HCT116 (cell line): ENCODE measurements around the gene SLC12A3. TPM values are rescaled to one million over a fixed set of nuclear protein-coding genes. Genes with fewer than 3 reads are reported as not detected.

Source experiments
- ATAC-seq: fragments of 200-7000 bp; cut with Tn5 transposase; 2 replicates; pipeline ENCODE4 v1.9.1; 2020; ENCODE audit warnings: mild to moderate bottlenecking, moderate library complexity
- BruUV-seq: library from RNA; stranded (reverse); fragments of 400-500 nt; replicated peaks from 2 replicates; lab custom pipeline; 2021; lab: Mats Ljungman, UMichigan
- CTCF ChIA-PET: fragments of 300-600 bp; sonication (Branson Sonifier 250); formaldehyde crosslinking; loops from one replicate; lab custom pipeline; 2021; ENCODE audit warnings: antibody characterized with exemption; lab: Charles Lee
- POLR2A ChIA-PET: fragments of 300-600, 350-600 bp; sonication (Branson Sonifier 250); formaldehyde crosslinking; loops from one replicate; lab custom pipeline; 2021; ENCODE audit warnings: antibody characterized with exemption; lab: Charles Lee
- RAD21 ChIA-PET, 2 experiments: fragments of 300-600 bp; sonication (Branson Sonifier 250); formaldehyde crosslinking; loops; one replicate each; lab custom pipeline; 2023; ENCODE audit warnings: low total read pairs in 2 of 2; ENCODE audit not compliant: uncharacterized antibody in 2 of 2, unreplicated experiment in 2 of 2, low non-redundant PET in 1 of 2; lab: Charles Lee
- DNase-seq: peaks from one replicate; pipeline ENCODE4 v3.0.0-alpha.2; 2010; ENCODE audit warnings: low read depth, low spot score
- H2AFZ ChIP-seq: fragments of 200-600 bp; shearing (Covaris generic), sonication (generic); 2 replicates; pipeline ENCODE4 v1.6.1; 2017; ENCODE audit warnings: low read depth, mixed run types, mixed read lengths, antibody characterized with exemption, low read length; ENCODE audit not compliant: poor library complexity, severe bottlenecking
- H3K27ac ChIP-seq: 2 replicates; pipeline ENCODE4 v1.5.1; 2012; ENCODE audit warnings: low read depth, low read length
- H3K27me3 ChIP-seq: fragments of 200-600 bp; sonication (generic); 2 replicates; pipeline ENCODE4 v1.6.1; 2016; ENCODE audit warnings: mixed run types, low read length, mixed read lengths; ENCODE audit not compliant: insufficient read depth
- H3K36me3 ChIP-seq, 2 experiments: fragments of 200-500 bp in 1 of 2; fragments of 200-600 bp in 1 of 2; sonication (Bioruptor generic) in 1 of 2; sonication (generic) in 1 of 2; 2 replicates each; pipeline versions ENCODE4 v1.5.1 to v1.6.1; 2014 to 2016; ENCODE audit warnings: low read length in 2 of 2, inconsistent platforms in 1 of 2, mixed read lengths in 1 of 2, mixed run types in 1 of 2; ENCODE audit not compliant: insufficient read depth in 2 of 2, control insufficient read depth in 1 of 2
- H3K4me1 ChIP-seq, 2 experiments: fragments of 200-600 bp in 1 of 2; sonication (generic) in 1 of 2; 2 replicates each; pipeline versions ENCODE4 v1.5.1 to v1.6.1; 2012 to 2017; ENCODE audit warnings: low read length in 2 of 2, inconsistent platforms in 1 of 2, mild to moderate bottlenecking in 1 of 2, mixed read lengths in 1 of 2, mixed run types in 1 of 2, moderate library complexity in 1 of 2; ENCODE audit not compliant: insufficient read depth in 2 of 2, control insufficient read depth in 1 of 2
- H3K4me2 ChIP-seq: fragments of 200-600 bp; sonication (generic); 2 replicates; pipeline ENCODE4 v1.6.1; 2017; ENCODE audit warnings: mixed run types, low read length, mixed read lengths
- H3K4me3 ChIP-seq, 2 experiments: fragments of 200-600 bp in 1 of 2; sonication (generic) in 1 of 2; replicated peaks in 1 of 2; 2 replicates each; pipeline ENCODE4 v1.5.1; 2011 to 2016; ENCODE audit warnings: low read length in 2 of 2, control low read depth in 1 of 2, low read depth in 1 of 2, mild to moderate bottlenecking in 1 of 2, mixed read lengths in 1 of 2, mixed run types in 1 of 2
- H3K79me2 ChIP-seq: fragments of 200-600 bp; sonication (generic); 2 replicates; pipeline ENCODE4 v1.6.1; 2017; ENCODE audit warnings: mild to moderate bottlenecking, mixed run types, low read length, moderate library complexity, mixed read lengths; ENCODE audit not compliant: insufficient read depth
- H3K9ac ChIP-seq: fragments of 200-600 bp; sonication (generic); 2 replicates; pipeline ENCODE4 v1.6.1; 2016; ENCODE audit warnings: low read length, mixed read lengths
- H3K9me2 ChIP-seq: fragments of 200-600 bp; sonication (generic), shearing (Covaris generic); 2 replicates; pipeline ENCODE4 v1.6.1; 2017; ENCODE audit warnings: mixed run types, mild to moderate bottlenecking, moderate library complexity; ENCODE audit not compliant: insufficient read depth
- H3K9me3 ChIP-seq, 2 experiments: fragments of 200-500 bp in 1 of 2; fragments of 200-600 bp in 1 of 2; sonication (Bioruptor generic) in 1 of 2; sonication (generic) in 1 of 2; 2 replicates each; pipeline ENCODE4 v1.6.1; 2014 to 2017; ENCODE audit warnings: low read length in 2 of 2, mixed read lengths in 2 of 2, inconsistent platforms in 1 of 2, low read depth in 1 of 2, mild to moderate bottlenecking in 1 of 2, mixed run types in 1 of 2, moderate library complexity in 1 of 2; ENCODE audit not compliant: control insufficient read depth in 1 of 2, insufficient read depth in 1 of 2
- H4K20me1 ChIP-seq: fragments of 200-600 bp; sonication (generic), shearing (Covaris generic); 2 replicates; pipeline ENCODE4 v1.6.1; 2017; ENCODE audit warnings: mixed run types, mild to moderate bottlenecking, moderate library complexity; ENCODE audit not compliant: insufficient read depth
- CBX3 ChIP-seq: IDR thresholded peaks from 2 replicates; pipeline ENCODE4 v1.6.1; 2012; ENCODE audit warnings: low read depth
- EGR1 ChIP-seq: IDR thresholded peaks from 2 replicates; pipeline ENCODE4 v1.6.1; 2012; ENCODE audit warnings: low read depth
- EZH2phosphoT487 ChIP-seq: fragments of 200-600 bp; IDR thresholded peaks from 2 replicates; pipeline ENCODE4 v1.6.1; 2018; ENCODE audit warnings: antibody characterized with exemption, borderline replicate concordance
- FOSL1 ChIP-seq: IDR thresholded peaks from 2 replicates; pipeline ENCODE4 v1.6.1; 2012; ENCODE audit warnings: low read depth
- JUND ChIP-seq: IDR thresholded peaks from 2 replicates; pipeline ENCODE4 v1.6.1; 2012
- POLR2A ChIP-seq: IDR thresholded peaks from 2 replicates; pipeline ENCODE4 v1.7.0; 2011; ENCODE audit warnings: borderline replicate concordance; ENCODE audit not compliant: insufficient read depth, insufficient read length; ENCODE audit errors: extremely low read depth
- POLR2AphosphoS5 ChIP-seq: IDR thresholded peaks from 2 replicates; pipeline ENCODE4 v1.6.1; 2011; ENCODE audit warnings: mild to moderate bottlenecking, low read depth, low read length, moderate library complexity
- RAD21 ChIP-seq: IDR thresholded peaks from 2 replicates; pipeline ENCODE4 v1.6.1; 2012; ENCODE audit warnings: low read depth, mild to moderate bottlenecking
- SIN3A ChIP-seq: IDR thresholded peaks from 2 replicates; pipeline ENCODE4 v1.6.1; 2012; ENCODE audit warnings: low read depth
- SRF ChIP-seq: IDR thresholded peaks from 2 replicates; pipeline ENCODE4 v1.6.1; 2012; ENCODE audit warnings: low read depth
- YY1 ChIP-seq: IDR thresholded peaks from 2 replicates; pipeline ENCODE4 v1.6.1; 2011; ENCODE audit warnings: low read length, low read depth, moderate library complexity, mild to moderate bottlenecking; ENCODE audit not compliant: insufficient replicate concordance; ENCODE audit errors: extremely low read depth
- ZBTB33 ChIP-seq: IDR thresholded peaks from 2 replicates; pipeline ENCODE4 v1.6.1; 2011; ENCODE audit warnings: mild to moderate bottlenecking, low read length, moderate library complexity; ENCODE audit not compliant: insufficient replicate concordance; ENCODE audit errors: extremely low read depth
- ZNF274 ChIP-seq: fragments of 200-500 bp; sonication (Bioruptor generic); IDR thresholded peaks from 2 replicates; pipeline ENCODE4 v1.6.1; 2014; ENCODE audit warnings: mild to moderate bottlenecking, low read depth, low read length, inconsistent platforms
- intact Hi-C: fragments of 100-400 bp; cut with micrococcal nuclease; formaldehyde crosslinking; loops from 2 replicates; pipeline ENCODE4 v1.10.0; 2022
- total RNA-seq: library from RNA; stranded (reverse); gene quantifications from one replicate; pipeline ENCODE4 v1.2.1, GENCODE V29; 2021; ENCODE audit not compliant: unreplicated experiment
- TF ChIP-seq, protein P1 (sequence below): IDR thresholded peaks from 2 replicates; pipeline ENCODE4 v1.6.1; 2012
- TF ChIP-seq, protein P2 (sequence below): IDR thresholded peaks from 2 replicates; pipeline ENCODE4 v1.6.1; 2012
- TF ChIP-seq, protein P3 (sequence below), 3 experiments: fragments of 200-600 bp in 1 of 3; sonication (generic) in 1 of 3; IDR thresholded peaks in 2 of 3; conservative IDR thresholded peaks in 1 of 3; 2 replicates each; pipeline ENCODE4 v1.5.1; 2012 to 2017; ENCODE audit warnings: low read depth in 2 of 3, low read length in 2 of 3, antibody characterized with exemption in 1 of 3, borderline replicate concordance in 1 of 3, control low read depth in 1 of 3, mild to moderate bottlenecking in 1 of 3, mixed read lengths in 1 of 3, mixed run types in 1 of 3, moderate library complexity in 1 of 3; ENCODE audit not compliant: insufficient read depth in 1 of 3

SLC12A3 gene
- total RNA-seq, 1 experiment from 2014 or later: not detected

DNA sequence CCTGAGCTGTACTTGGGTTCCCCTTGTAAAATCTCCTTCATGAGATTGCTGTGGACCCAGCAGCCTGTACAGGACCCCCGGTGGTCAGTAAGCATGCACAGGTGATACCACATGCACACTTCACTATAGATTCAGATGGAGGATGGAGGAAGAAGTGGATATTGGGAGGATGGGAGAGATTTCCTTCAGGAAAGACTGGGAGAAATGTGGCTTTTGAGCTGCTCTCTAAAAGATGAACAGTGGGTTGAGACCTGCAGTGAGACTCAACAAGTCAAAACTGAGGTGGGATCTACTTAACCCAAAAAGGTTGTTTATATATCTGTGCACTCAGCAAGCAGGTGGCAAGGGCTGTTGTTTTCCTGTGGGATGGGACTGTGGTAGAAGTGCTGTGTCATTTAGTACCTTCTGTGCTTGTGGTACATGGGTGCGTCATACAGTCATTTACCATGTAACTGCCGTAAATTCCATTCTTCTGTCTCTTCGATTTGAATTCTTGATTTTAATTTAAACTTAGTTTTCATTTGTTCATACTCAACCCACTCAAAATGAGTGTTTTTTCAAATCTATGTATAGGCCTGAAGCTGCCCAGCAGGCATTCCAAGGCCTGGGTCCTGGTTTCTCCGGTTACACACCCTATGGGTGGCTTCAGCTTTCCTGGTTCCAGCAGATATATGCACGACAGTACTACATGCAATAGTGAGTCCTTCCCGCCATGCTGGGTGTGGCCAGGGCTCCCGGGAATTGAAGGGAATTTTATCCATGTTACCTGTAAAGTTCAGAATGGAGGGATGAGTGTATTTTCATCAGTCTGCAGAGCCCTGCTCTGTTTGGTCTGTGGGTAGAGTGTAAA lies 73.9 kb downstream of the SLC12A3 start:
- Histone ChIP-seq H4K20me1 (peaks cover 3% of the 10 kb centered on the region; the same call in 1 of the 2 replicates), H2AFZ (no peak overlapping the region), H3K4me1 (peaks cover 0 to under 1% of the 10 kb centered on the region in 2 experiments; a peak in 1 of 4 replicates), H3K9me2 (no peaks in the 10 kb centered on the region), H3K79me2 (peaks cover 35% of the 10 kb centered on the region), H3K9ac (no peak overlapping the region), H3K9me3 (no peaks in the 10 kb centered on the region), H3K36me3 (peaks cover 72 to 83% of the 10 kb centered on the region in 2 experiments), H3K27ac (no peak overlapping the region), H3K4me2 (no peak overlapping the region), H3K4me3 (no peak overlapping the region), H3K27me3 (no peaks in the 10 kb centered on the region)
- ATAC-seq (no peak), DNase-seq (no peak)
- TF ChIP-seq EGR1 (no peak), RAD21 (no peak), POLR2AphosphoS5 (no peak), ZNF274 (no peak), ZBTB33 (no peak), POLR2A (no peak), SIN3A (no peak), FOSL1 (no peak), EZH2phosphoT487 (no peak), SRF (no peak), YY1 (no peak), JUND (no peak), CBX3 (no peak)
- TF ChIP-seq, protein P1, sequence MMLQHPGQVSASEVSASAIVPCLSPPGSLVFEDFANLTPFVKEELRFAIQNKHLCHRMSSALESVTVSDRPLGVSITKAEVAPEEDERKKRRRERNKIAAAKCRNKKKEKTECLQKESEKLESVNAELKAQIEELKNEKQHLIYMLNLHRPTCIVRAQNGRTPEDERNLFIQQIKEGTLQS: no peak
- TF ChIP-seq, protein P2, sequence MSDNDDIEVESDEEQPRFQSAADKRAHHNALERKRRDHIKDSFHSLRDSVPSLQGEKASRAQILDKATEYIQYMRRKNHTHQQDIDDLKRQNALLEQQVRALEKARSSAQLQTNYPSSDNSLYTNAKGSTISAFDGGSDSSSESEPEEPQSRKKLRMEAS: no peak
- TF ChIP-seq, protein P3, sequence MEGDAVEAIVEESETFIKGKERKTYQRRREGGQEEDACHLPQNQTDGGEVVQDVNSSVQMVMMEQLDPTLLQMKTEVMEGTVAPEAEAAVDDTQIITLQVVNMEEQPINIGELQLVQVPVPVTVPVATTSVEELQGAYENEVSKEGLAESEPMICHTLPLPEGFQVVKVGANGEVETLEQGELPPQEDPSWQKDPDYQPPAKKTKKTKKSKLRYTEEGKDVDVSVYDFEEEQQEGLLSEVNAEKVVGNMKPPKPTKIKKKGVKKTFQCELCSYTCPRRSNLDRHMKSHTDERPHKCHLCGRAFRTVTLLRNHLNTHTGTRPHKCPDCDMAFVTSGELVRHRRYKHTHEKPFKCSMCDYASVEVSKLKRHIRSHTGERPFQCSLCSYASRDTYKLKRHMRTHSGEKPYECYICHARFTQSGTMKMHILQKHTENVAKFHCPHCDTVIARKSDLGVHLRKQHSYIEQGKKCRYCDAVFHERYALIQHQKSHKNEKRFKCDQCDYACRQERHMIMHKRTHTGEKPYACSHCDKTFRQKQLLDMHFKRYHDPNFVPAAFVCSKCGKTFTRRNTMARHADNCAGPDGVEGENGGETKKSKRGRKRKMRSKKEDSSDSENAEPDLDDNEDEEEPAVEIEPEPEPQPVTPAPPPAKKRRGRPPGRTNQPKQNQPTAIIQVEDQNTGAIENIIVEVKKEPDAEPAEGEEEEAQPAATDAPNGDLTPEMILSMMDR (IDR thresholded peaks at IDR 0.05 in 2 of 3, conservative IDR thresholded peaks at IDR 0.05 in 1 of 3; ENCODE audit: borderline replicate concordance in 1 of 3, insufficient read depth in 1 of 3, low read depth in 2 of 3, low read length in 2 of 3): no peak
- POLR2A ChIA-PET: no interaction called here
- intact Hi-C loops: loop anchor here (10.0 kb wide), 1 partner anchor 364 kb away; no protein-coding TSS in a partner anchor
- CTCF ChIA-PET: no interaction called here
- no TSS peak for BruUV-seq
- RAD21 ChIA-PET: no interaction called here
